Sigmoid colon (tissue), 3 donors: ENCODE data around the gene NDUFAF3.

Experiments used
- POLR2A ChIP-seq, 2 donors: fragments of 450-650 bp; IDR thresholded peaks; one replicate each; pipeline ENCODE4 v1.6.1; 2016; ENCODE audit warnings: antibody characterized with exemption in 2 of 2, mild to moderate bottlenecking in 2 of 2, moderate library complexity in 2 of 2
- TF ChIP-seq, protein P1 (sequence below), 4 experiments: fragments of 450-650 bp in 3 of 4; fragments of 200-600 bp in 1 of 4; IDR thresholded peaks; one replicate each; pipeline ENCODE4 v1.5.1; 2016 to 2019; ENCODE audit warnings: antibody characterized with exemption in 4 of 4, mild to moderate bottlenecking in 3 of 4, moderate library complexity in 2 of 4

DNA sequence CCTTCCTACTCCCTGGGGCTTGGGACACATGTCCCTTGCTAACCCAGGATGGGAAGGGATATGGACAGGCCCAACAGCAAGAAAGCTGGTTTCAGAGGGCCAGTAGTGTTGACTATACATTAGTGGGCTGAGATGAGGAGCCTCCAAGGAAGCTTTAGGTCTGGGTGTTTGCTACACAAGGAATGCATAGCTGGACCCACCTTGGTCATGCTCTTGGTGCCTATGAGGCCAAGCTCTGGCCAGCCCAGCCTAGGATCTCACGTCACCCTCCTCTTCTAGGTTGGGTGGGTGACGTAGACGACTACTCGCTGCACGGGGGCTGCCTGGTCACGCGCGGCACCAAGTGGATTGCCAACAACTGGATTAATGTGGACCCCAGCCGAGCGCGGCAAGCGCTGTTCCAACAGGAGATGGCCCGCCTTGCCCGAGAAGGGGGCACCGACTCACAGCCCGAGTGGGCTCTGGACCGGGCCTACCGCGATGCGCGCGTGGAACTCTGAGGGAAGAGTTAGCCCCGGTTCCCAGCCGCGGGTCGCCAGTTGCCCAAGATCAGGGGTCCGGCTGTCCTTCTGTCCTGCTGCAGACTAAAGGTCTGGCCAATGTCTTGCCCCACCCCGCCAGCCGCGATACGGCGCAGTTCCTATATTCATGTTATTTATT lies 15.4 kb upstream of the NDUFAF3 start:
- TF ChIP-seq, protein P1, sequence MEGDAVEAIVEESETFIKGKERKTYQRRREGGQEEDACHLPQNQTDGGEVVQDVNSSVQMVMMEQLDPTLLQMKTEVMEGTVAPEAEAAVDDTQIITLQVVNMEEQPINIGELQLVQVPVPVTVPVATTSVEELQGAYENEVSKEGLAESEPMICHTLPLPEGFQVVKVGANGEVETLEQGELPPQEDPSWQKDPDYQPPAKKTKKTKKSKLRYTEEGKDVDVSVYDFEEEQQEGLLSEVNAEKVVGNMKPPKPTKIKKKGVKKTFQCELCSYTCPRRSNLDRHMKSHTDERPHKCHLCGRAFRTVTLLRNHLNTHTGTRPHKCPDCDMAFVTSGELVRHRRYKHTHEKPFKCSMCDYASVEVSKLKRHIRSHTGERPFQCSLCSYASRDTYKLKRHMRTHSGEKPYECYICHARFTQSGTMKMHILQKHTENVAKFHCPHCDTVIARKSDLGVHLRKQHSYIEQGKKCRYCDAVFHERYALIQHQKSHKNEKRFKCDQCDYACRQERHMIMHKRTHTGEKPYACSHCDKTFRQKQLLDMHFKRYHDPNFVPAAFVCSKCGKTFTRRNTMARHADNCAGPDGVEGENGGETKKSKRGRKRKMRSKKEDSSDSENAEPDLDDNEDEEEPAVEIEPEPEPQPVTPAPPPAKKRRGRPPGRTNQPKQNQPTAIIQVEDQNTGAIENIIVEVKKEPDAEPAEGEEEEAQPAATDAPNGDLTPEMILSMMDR (IDR thresholded peaks at IDR 0.05): no peak
- TF ChIP-seq POLR2A (IDR thresholded peaks at IDR 0.05): no peak
